Choroid plexus epithelial cell (primary cell): ENCODE results near the gene MTF2.

Experiments used
- DNase-seq: peaks from one replicate; pipeline ENCODE4 v3.0.0-alpha.2; 2010; ENCODE audit warnings: low read depth
- H3K4me3 ChIP-seq: 2 replicates; pipeline ENCODE4 v1.5.1; 2011; ENCODE audit warnings: low read depth, mild to moderate bottlenecking, control low read depth, low read length, moderate library complexity
- TF ChIP-seq, protein P1 (sequence below): conservative IDR thresholded peaks from 2 replicates; pipeline ENCODE4 v1.5.1; 2011; ENCODE audit warnings: low read depth, mild to moderate bottlenecking, control low read depth, inconsistent platforms, low read length, moderate library complexity

Gene MTF2

GRCh38 chr1:93102142-93102541, 23.1 kb downstream of the MTF2 start:
- no peak overlapping the region for H3K4me3 ChIP-seq
- TF ChIP-seq, protein P1, sequence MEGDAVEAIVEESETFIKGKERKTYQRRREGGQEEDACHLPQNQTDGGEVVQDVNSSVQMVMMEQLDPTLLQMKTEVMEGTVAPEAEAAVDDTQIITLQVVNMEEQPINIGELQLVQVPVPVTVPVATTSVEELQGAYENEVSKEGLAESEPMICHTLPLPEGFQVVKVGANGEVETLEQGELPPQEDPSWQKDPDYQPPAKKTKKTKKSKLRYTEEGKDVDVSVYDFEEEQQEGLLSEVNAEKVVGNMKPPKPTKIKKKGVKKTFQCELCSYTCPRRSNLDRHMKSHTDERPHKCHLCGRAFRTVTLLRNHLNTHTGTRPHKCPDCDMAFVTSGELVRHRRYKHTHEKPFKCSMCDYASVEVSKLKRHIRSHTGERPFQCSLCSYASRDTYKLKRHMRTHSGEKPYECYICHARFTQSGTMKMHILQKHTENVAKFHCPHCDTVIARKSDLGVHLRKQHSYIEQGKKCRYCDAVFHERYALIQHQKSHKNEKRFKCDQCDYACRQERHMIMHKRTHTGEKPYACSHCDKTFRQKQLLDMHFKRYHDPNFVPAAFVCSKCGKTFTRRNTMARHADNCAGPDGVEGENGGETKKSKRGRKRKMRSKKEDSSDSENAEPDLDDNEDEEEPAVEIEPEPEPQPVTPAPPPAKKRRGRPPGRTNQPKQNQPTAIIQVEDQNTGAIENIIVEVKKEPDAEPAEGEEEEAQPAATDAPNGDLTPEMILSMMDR = no peak
- no peak for DNase-seq

GRCh38 chr1:93106226-93106625, 27.1 kb downstream of the MTF2 start:
- H3K4me3 ChIP-seq = no peak overlapping the region
- TF ChIP-seq, protein P1 = no peak
- no peak for DNase-seq

DNA sequence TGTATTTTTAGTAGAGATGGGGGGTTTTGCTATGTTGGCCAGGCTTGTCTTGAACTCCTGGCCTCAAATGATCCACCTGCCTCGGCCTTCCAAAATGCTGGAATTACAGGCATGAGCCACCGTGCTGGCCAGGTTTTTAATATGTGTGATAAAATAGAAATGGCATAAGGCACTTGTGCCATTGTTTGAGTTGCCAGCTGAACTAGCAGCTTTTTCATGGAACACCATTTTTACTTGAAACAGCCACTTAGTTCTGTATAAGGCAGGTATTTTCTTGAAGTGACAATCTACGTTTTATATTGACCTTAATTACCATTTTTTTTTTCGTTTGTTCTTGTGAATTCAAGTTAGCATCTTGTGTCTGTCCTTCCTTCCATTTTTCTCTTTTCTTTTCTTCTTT, 28.3 kb downstream of the MTF2 start:
- TF ChIP-seq, protein P1 = no peak
- DNase-seq = no peak
- H3K4me3 ChIP-seq = no peak overlapping the region

DNA sequence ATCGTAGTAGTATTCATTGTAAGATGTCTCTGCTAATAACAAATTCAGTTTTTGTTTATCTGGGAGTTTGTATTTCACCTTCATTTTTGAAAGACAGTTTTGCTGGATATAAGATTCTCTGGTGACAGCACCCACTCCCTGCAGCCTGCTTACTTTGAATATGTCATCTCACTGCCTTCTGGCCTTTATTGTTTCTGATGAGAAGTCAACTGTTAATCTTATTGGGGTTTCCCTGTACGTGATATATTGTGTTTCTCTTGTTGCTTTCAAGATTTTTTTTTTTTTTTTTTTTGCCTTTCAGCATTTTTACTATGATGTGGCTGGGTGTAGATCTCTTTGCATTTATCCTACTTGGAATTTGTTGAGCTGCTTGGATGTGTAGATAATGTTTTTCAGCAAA, 29.3 kb downstream of the MTF2 start:
- TF ChIP-seq, protein P1 = no peak
- no peak for DNase-seq
- no peak overlapping the region for H3K4me3 ChIP-seq

GRCh38 chr1:93109578-93109977, 30.5 kb downstream of the MTF2 start:
- TF ChIP-seq, protein P1 = no peak
- no peak overlapping the region for H3K4me3 ChIP-seq
- DNase-seq = no peak

DNA sequence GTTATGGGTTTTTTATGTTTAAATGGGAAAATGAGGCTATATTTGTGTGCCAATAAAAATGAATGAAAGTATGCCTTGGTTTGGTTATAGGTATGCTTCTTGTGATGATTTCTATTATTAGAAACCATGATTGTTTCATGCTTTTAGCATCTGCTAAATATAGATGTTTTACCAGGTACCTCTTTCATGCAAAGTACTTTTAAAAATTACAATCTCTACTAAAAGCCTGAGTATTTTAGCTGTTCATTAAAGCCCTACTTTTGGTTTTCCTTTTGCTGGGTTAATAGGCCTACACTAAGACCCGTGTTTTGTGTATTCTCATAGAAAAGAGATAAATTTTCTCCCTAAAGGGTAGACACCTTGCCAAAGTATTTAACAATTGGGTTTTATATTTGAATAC, 32.0 kb downstream of the MTF2 start:
- TF ChIP-seq, protein P1 = no peak
- no peak for DNase-seq
- no peak overlapping the region for H3K4me3 ChIP-seq

DNA sequence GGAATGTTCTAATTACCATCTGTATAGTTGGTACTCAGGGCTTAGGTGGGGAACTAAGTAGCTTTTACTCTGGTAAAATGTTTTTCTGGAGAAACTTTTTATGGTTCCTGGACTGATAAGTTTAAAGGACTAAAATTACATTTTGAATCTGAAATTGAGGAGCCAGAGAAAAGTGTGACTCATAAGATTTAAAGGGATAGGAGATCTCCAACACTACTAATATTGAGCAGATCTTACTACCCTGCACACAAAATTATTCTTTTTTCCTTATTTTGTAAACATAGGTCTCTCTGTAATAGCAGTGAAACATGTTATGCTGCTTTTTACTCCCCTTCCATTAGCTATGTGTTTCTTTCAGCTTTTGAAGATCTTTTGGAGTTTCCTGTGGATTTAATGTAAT, 32.5 kb downstream of the MTF2 start:
- TF ChIP-seq, protein P1 = no peak
- H3K4me3 ChIP-seq = no peak overlapping the region
- DNase-seq = no peak
